ENCODE results near the gene SYNE2. TPM values are rescaled to one million over a fixed set of nuclear protein-coding genes. Genes with fewer than 3 reads are reported as not detected.

The SYNE2 gene
- total and polyA plus RNA-seq, 4 donors: 12.0 to 79.9 (median 19.5) TPM

DNA sequence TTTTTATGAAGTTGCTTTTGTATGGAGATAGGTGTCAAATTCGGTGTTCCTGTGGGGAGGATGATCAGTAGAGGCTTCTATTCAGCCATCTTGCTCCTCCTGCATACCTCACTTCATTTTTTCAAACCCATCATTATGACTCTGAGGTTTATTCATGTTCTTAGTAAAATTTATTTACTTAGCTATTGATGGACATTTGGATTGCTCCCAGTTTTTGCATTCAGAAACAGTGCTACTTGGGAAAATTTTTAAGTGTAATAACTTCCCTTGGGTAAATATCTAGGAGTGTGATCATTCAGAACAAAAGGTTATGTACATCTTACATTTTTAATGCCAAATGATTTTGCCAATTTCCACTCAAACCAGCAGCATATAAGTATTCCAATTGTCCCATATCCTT, 208.3 kb downstream of the SYNE2 start:
- no peak overlapping the region for H3K27ac ChIP-seq (ENCODE audit: low read depth in 1 of 2, low read length in 2 of 2)
- TF ChIP-seq EGR1 (IDR thresholded peaks at IDR 0.05; ENCODE audit: low read depth in 2 of 2): no peak
- TF ChIP-seq HNF4A (conservative IDR thresholded peaks at IDR 0.05): no peak
- TF ChIP-seq FOXA2 (IDR thresholded peaks at IDR 0.05): no peak
- TF ChIP-seq RAD21 (IDR thresholded peaks at IDR 0.05): no peak
- no peak for TF ChIP-seq YY1 (IDR thresholded peaks at IDR 0.05)
- TF ChIP-seq FOXA1 (IDR thresholded peaks at IDR 0.05): no peak
- TF ChIP-seq, protein P1, sequence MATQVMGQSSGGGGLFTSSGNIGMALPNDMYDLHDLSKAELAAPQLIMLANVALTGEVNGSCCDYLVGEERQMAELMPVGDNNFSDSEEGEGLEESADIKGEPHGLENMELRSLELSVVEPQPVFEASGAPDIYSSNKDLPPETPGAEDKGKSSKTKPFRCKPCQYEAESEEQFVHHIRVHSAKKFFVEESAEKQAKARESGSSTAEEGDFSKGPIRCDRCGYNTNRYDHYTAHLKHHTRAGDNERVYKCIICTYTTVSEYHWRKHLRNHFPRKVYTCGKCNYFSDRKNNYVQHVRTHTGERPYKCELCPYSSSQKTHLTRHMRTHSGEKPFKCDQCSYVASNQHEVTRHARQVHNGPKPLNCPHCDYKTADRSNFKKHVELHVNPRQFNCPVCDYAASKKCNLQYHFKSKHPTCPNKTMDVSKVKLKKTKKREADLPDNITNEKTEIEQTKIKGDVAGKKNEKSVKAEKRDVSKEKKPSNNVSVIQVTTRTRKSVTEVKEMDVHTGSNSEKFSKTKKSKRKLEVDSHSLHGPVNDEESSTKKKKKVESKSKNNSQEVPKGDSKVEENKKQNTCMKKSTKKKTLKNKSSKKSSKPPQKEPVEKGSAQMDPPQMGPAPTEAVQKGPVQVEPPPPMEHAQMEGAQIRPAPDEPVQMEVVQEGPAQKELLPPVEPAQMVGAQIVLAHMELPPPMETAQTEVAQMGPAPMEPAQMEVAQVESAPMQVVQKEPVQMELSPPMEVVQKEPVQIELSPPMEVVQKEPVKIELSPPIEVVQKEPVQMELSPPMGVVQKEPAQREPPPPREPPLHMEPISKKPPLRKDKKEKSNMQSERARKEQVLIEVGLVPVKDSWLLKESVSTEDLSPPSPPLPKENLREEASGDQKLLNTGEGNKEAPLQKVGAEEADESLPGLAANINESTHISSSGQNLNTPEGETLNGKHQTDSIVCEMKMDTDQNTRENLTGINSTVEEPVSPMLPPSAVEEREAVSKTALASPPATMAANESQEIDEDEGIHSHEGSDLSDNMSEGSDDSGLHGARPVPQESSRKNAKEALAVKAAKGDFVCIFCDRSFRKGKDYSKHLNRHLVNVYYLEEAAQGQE (IDR thresholded peaks at IDR 0.05): no peak
- no peak for TF ChIP-seq NR2F2 (IDR thresholded peaks at IDR 0.05)
- TF ChIP-seq JUND (IDR thresholded peaks at IDR 0.05): no peak
- TF ChIP-seq HNF4G (IDR thresholded peaks at IDR 0.05): no peak
- no peak for TF ChIP-seq RXRA (IDR thresholded peaks at IDR 0.05)
- no peak for TF ChIP-seq GABPA (IDR thresholded peaks at IDR 0.05 in 1 of 2, conservative IDR thresholded peaks at IDR 0.05 in 1 of 2)
- WGBS: 84% methylated on average over 1 of the region's 1 CpG
- H3K27me3 ChIP-seq (ENCODE audit: control insufficient read depth in 4 of 4, insufficient read depth in 4 of 4, low read length in 3 of 4): no peaks in the 10 kb centered on the region
- no peaks in the 10 kb centered on the region for H3K9me3 ChIP-seq (ENCODE audit: control insufficient read depth in 4 of 4, low read length in 3 of 4)
- H3K9ac ChIP-seq (ENCODE audit: low read depth in 1 of 2, low read length in 2 of 2): no peak overlapping the region
- DNase-seq (ENCODE audit: low spot score): no peak
- no peak overlapping the region for H3K4me3 ChIP-seq (ENCODE audit: low read depth in 1 of 3, low read length in 3 of 3)
- no peaks in the 10 kb centered on the region for H3K4me1 ChIP-seq (ENCODE audit: control insufficient read depth in 4 of 4, insufficient read depth in 4 of 4, low read length in 3 of 4)
- H3K36me3 ChIP-seq (ENCODE audit: control insufficient read depth in 4 of 4, insufficient read depth in 3 of 4, low read depth in 1 of 4, low read length in 3 of 4): peaks cover 0 to 2% (median 0%) of the 10 kb centered on the region in 4 donors

GRCh38 chr14:64061706-64062105, 208.9 kb downstream of the SYNE2 start:
- 97% methylated on average over 1 of the region's 1 CpG for WGBS
- Histone ChIP-seq H3K27me3 (ENCODE audit: control insufficient read depth in 4 of 4, insufficient read depth in 4 of 4, low read length in 3 of 4) (no peaks in the 10 kb centered on the region), H3K9me3 (ENCODE audit: control insufficient read depth in 4 of 4, low read length in 3 of 4) (no peaks in the 10 kb centered on the region), H3K4me1 (ENCODE audit: control insufficient read depth in 4 of 4, insufficient read depth in 4 of 4, low read length in 3 of 4) (no peaks in the 10 kb centered on the region), H3K27ac (ENCODE audit: low read depth in 1 of 2, low read length in 2 of 2) (no peak overlapping the region), H3K4me3 (ENCODE audit: low read depth in 1 of 3, low read length in 3 of 3) (no peak overlapping the region), H3K36me3 (ENCODE audit: control insufficient read depth in 4 of 4, insufficient read depth in 3 of 4, low read depth in 1 of 4, low read length in 3 of 4) (peaks cover 0 to 2% (median 0%) of the 10 kb centered on the region in 4 donors), H3K9ac (ENCODE audit: low read depth in 1 of 2, low read length in 2 of 2) (no peak overlapping the region)
- TF ChIP-seq HNF4G (IDR thresholded peaks at IDR 0.05): no peak
- DNase-seq (ENCODE audit: low spot score): no peak

DNA sequence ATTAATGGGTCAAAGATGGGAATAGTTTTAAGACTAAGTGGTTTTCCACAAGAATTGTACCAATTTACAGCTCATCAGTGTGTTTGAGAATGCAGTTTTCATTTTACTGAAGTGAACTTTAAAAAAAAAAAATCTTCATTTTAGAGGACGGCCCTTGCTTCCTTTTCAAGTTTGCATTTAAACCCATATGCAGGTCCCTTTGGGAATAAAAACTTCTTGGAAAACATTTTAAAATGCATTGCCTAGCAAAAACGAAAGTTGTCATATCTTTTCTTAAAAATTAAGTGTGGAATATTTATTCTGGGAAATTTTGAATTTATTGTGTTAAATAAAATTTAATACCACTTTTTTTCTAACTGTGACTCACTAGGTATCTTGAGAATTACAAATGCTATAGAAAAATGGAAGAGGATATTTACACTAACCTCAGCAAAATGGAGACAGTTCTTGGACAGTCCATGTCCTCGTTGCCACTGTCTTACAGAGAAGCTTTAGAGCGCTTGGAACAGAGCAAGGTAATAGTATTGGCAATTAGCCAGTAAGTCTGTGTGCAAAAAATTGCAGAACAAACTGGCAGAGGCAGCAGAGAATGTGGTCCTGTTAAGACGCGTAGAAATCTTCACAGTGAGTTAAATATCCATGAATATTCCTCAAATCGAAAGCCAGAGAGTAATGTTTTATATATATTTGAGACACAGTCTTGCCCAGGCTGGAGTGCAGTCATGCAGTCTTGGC, 209.7 kb downstream of the SYNE2 start:
- no peak overlapping the region for H3K4me3 ChIP-seq (ENCODE audit: low read depth in 1 of 3, low read length in 3 of 3)
- no peak for DNase-seq (ENCODE audit: low spot score)
- no peak overlapping the region for H3K9ac ChIP-seq (ENCODE audit: low read depth in 1 of 2, low read length in 2 of 2)
- no peaks in the 10 kb centered on the region for H3K27me3 ChIP-seq (ENCODE audit: control insufficient read depth in 4 of 4, insufficient read depth in 4 of 4, low read length in 3 of 4)
- 96% methylated on average over 7 of the region's 7 CpGs for WGBS
- H3K4me1 ChIP-seq (ENCODE audit: control insufficient read depth in 4 of 4, insufficient read depth in 4 of 4, low read length in 3 of 4): no peaks in the 10 kb centered on the region
- no peaks in the 10 kb centered on the region for H3K9me3 ChIP-seq (ENCODE audit: control insufficient read depth in 4 of 4, low read length in 3 of 4)
- peaks cover 0 to 2% (median 0%) of the 10 kb centered on the region in 4 donors for H3K36me3 ChIP-seq (ENCODE audit: control insufficient read depth in 4 of 4, insufficient read depth in 3 of 4, low read depth in 1 of 4, low read length in 3 of 4)
- H3K27ac ChIP-seq (ENCODE audit: low read depth in 1 of 2, low read length in 2 of 2): no peak overlapping the region
- no peak for TF ChIP-seq GABPA (IDR thresholded peaks at IDR 0.05 in 1 of 2, conservative IDR thresholded peaks at IDR 0.05 in 1 of 2)
- no peak for TF ChIP-seq CTCF (IDR thresholded peaks at IDR 0.05; ENCODE audit: low read depth, low read length, missing input control)
- TF ChIP-seq, protein P2, sequence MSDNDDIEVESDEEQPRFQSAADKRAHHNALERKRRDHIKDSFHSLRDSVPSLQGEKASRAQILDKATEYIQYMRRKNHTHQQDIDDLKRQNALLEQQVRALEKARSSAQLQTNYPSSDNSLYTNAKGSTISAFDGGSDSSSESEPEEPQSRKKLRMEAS (IDR thresholded peaks at IDR 0.05): no peak
- TF ChIP-seq ATF3 (IDR thresholded peaks at IDR 0.05): no peak
- TF ChIP-seq RXRA (IDR thresholded peaks at IDR 0.05): no peak
- TF ChIP-seq YY1 (IDR thresholded peaks at IDR 0.05): no peak
- TF ChIP-seq EGR1 (IDR thresholded peaks at IDR 0.05; ENCODE audit: low read depth in 2 of 2): no peak
- no peak for TF ChIP-seq TAF1 (conservative IDR thresholded peaks at IDR 0.05)
- TF ChIP-seq, protein P1 (IDR thresholded peaks at IDR 0.05): no peak
- TF ChIP-seq FOXA2 (IDR thresholded peaks at IDR 0.05): no peak
- no peak for TF ChIP-seq NR2F2 (IDR thresholded peaks at IDR 0.05)
- TF ChIP-seq JUND (IDR thresholded peaks at IDR 0.05): no peak
- TF ChIP-seq RAD21 (IDR thresholded peaks at IDR 0.05): no peak
- TF ChIP-seq HNF4G (IDR thresholded peaks at IDR 0.05): no peak

Data from liver (tissue), 9 donors.